AG10803 (cell line): ENCODE data around the gene SLC17A9.

ENCODE experiments used
- DNase-seq: peaks from one replicate; pipeline ENCODE4 v3.0.0; 2010; ENCODE audit warnings: low read depth
- H3K4me3 ChIP-seq: 2 replicates; pipeline ENCODE4 v1.5.1; 2011; ENCODE audit warnings: mild to moderate bottlenecking, low read length, control low read depth
- TF ChIP-seq, protein P1 (sequence below): conservative IDR thresholded peaks from 2 replicates; pipeline ENCODE4 v1.5.1; 2011; ENCODE audit warnings: mild to moderate bottlenecking, low read length, control low read depth, inconsistent platforms

Gene SLC17A9

DNA sequence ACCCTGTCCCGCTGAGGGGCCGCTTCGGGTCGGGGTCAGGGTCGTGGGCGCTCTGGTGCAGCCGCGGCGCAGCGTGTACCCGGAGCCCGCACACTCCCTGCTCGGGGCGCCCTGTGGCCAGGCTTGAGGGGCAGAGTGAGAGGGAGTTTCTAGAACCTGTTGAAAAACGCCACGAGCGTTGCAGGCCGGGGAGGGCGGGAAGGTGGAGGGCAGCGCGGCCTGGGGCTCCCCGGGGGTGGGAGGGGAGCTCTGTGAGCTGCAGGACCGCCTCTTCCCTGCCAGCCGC lies 54.8 kb downstream of the SLC17A9 start:
- DNase-seq: no peak
- no peak overlapping the region for H3K4me3 ChIP-seq
- TF ChIP-seq, protein P1, sequence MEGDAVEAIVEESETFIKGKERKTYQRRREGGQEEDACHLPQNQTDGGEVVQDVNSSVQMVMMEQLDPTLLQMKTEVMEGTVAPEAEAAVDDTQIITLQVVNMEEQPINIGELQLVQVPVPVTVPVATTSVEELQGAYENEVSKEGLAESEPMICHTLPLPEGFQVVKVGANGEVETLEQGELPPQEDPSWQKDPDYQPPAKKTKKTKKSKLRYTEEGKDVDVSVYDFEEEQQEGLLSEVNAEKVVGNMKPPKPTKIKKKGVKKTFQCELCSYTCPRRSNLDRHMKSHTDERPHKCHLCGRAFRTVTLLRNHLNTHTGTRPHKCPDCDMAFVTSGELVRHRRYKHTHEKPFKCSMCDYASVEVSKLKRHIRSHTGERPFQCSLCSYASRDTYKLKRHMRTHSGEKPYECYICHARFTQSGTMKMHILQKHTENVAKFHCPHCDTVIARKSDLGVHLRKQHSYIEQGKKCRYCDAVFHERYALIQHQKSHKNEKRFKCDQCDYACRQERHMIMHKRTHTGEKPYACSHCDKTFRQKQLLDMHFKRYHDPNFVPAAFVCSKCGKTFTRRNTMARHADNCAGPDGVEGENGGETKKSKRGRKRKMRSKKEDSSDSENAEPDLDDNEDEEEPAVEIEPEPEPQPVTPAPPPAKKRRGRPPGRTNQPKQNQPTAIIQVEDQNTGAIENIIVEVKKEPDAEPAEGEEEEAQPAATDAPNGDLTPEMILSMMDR: no peak

DNA sequence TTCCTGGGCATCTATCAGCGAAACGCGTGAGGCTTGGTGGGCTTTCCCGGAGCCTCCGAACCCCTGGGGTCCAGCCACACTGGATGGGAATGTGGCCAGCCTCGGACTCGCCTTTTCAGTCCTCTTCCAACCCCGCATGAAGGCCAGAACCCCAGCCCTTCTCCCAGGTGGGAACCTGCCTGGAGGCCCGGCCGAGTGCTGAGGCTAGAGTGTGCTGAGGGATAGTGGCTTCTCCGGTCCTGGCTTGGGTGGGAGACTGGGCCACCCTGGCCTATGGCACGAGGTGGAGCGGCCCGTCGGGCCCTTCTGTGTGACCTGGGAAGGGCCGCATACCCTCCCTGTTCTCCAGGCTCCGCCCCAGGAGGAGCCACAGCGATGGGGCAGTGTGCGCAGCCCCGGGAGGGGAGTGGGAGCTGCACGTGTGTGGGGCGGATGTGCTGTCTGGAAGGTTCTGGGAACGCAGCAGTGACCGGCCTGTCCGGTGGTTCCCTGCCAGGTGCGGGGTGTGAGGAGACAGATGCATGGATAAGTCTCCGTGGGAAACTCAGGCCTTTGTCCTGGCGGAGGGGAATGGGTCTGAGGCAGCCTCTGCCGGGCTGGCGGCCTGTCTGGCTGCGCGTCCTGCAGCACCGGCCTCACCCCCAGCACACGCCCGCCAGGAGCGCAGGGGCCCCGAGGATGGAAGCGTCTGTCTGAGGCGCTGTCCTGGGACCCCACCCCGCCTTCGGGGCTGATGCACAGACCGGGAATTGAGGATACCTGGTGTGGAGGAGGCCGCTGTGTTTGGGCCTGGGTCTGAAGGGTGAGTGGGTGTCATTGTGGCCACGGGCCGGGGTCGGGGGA lies 55.4 kb downstream of the SLC17A9 start:
- no peak overlapping the region for H3K4me3 ChIP-seq
- no peak for DNase-seq
- TF ChIP-seq, protein P1: no peak

DNA sequence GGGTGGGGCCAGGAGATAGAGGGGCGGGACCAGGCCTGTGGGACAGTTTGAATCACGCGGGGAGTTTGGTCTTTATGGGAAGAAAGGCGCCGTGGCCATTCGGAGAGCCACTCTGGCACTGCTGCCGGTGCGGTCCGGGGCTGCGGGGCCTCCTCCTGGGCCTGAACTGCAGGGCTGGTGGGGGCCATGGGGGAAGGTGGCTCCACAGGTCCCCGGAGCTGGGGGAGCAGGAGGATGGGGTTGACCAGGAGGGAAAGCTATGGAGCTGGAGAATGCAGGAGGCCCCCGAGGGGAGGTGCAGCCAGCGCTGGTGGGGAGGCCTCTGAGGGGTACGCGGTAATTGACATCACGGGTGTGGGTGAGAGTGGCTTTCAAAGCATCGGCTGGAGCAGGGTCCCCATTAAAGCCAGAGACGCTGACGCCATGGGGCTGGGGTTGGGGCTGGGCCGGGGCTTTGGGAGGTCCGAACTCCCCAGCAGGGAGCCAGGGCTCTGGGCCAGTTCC lies 56.1 kb downstream of the SLC17A9 start:
- TF ChIP-seq, protein P1: no peak
- no peak for DNase-seq
- no peak overlapping the region for H3K4me3 ChIP-seq

DNA sequence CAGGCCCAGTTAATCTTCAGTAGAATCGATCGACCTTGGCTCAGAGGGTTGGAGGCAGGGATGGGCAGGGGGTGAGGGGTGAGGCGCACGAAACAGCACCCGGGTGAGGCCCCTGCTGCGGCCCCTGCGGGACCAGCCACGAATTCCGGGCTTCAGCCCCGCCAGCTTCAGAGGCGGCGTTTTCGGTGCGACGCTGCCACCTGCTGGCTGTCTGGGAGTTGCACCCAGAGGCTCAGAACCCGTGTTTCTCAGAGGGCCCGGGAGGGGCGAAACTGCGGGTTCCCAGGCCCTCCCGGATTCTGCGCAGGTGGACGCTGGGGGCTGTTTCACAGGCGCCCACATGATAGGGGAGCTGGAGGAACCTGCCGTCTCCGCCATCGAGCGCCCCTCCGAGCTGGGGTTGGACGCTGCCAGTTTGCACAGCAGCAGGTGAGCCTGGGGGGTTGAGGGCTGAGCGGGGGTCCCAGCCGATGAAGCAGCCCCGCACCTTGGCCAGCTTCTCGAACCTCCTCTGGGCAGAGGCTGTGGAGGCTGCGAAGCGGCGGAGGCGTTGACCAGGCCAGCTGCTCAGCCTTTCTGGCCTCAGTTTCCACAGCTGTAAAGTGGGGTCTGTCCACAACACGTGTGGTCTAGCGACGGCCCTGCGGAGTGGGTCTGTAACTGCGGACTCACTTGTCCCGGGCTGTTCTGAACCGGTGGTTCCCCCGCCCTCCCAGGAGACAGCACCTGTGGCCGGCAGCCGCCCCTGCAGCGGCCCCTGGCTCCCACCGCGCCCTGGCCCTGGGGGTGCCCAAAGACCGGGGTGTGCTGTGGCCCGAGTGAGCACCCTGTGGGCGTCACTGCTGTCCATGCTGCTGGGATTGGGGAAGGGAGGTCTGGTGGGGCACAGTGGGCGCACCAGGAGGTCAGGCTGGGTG lies 56.8 kb downstream of the SLC17A9 start:
- TF ChIP-seq, protein P1: peak; percentile 80
- H3K4me3 ChIP-seq: no peak overlapping the region
- DNase-seq: peak; percentile 42

DNA sequence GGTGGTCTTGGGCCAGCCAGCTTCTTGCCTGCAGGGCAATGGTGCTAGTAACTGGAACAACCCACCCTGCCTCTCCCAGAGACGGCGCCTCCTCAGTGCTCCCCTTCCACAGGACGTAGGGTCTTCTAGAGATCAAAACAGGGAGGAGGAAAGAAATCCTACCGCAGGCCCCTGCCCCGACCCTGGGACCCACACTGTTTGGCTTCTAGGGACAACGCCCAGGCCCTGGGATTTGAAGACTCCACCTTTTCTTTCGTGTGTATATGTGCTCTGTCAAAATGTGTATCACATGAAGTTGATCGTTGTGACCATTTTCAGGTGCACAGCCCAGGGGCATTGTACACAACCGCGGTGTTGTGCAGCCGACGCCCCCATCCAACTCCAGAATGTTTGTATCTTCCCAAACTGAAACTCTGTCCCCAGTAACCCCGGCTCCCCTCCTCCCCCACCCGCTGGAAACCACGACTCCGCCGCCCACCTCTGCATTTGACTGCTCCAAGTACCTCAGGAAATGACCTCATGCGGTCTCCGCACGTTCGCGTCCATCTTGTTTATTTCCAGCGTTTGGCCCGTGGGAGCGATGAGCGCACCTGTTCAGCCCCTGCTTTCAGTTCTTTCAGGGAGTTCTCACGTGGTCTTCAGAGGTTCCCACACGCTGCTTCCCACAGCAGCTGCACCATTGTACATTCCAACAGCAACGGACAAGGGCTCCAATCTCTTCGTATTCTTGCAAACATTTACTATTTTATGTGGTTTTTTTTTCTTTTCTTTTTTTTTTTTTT lies 57.7 kb downstream of the SLC17A9 start:
- TF ChIP-seq, protein P1: no peak
- no peak overlapping the region for H3K4me3 ChIP-seq
- no peak for DNase-seq

- TF ChIP-seq, protein P1: no peak
- no peak overlapping the region for H3K4me3 ChIP-seq
- no peak for DNase-seq
Observed at GRCh38 chr20:63011798-63012197, 59.3 kb downstream of the SLC17A9 start.
